GM12873 (cell line): ENCODE results near the gene ZNRF3.

Experiments
- TF ChIP-seq, protein P1 (sequence below): IDR thresholded peaks from 2 replicates; pipeline ENCODE4 v1.5.1; 2012; ENCODE audit warnings: low read depth, mild to moderate bottlenecking, moderate library complexity, low read length, control low read depth; ENCODE audit not compliant: insufficient read depth; ENCODE audit errors: missing control alignments

Gene ZNRF3

DNA sequence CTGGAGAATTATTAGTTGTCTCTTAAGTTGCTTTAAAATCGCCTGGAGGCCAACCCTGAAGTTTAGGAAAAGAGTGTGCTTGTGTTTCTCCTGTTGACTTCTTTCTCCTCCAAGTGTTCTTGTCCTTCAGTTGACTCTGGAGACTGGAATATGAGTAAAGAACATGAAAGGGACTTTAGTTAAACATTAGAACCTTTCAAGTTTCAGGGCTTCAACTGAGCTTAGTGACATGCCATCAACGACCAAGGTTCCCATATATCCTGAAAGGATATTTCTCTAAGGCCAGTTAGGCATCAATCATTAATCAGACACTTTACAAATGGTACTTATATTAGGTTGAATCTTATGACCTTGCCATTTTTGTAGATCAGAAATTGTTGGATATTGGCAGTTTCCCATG lies 70.0 kb downstream of the ZNRF3 start:
- TF ChIP-seq, protein P1, sequence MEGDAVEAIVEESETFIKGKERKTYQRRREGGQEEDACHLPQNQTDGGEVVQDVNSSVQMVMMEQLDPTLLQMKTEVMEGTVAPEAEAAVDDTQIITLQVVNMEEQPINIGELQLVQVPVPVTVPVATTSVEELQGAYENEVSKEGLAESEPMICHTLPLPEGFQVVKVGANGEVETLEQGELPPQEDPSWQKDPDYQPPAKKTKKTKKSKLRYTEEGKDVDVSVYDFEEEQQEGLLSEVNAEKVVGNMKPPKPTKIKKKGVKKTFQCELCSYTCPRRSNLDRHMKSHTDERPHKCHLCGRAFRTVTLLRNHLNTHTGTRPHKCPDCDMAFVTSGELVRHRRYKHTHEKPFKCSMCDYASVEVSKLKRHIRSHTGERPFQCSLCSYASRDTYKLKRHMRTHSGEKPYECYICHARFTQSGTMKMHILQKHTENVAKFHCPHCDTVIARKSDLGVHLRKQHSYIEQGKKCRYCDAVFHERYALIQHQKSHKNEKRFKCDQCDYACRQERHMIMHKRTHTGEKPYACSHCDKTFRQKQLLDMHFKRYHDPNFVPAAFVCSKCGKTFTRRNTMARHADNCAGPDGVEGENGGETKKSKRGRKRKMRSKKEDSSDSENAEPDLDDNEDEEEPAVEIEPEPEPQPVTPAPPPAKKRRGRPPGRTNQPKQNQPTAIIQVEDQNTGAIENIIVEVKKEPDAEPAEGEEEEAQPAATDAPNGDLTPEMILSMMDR = no peak

DNA sequence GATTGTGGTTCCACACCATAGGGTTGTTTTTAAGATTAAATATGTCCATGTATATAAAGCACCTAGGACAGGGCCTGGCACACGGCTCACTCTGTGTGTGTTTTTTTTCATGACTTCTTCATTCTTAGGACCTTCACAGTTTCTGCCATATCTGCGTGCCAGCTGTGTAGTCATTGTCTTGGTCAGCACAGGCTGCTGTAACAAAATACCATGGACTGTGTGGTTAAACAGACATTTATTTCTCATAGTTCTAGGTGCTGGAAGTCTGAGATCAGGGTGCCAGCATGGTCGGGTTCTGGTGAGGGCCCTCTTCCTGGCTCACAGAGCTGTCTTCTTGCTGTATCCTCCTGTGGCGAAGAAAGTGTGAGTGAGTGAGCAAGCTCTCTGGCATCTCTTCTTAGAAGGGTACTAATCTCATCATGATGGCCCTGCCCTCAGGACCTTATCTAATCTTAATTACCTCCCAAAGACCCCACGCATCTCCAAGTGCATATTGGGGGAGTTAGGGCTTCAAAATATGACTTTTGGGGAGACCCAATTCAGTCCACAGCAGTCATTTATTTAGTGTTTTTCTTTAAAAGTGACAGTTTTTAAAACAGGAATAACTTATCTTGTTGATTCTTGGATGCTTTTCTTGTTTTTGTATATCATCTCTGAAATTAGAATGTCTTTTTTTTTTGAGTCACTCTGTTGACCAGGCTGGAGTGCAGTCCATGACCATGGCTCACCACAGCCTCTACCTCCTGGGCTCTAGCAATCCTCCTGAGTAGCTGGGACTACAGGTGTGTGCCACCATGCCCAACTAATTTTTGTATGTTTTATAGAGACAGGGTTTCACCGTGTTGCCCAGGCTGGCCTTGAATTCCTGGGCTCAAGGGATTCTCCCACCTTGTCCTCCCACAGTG lies 70.9 kb downstream of the ZNRF3 start:
- TF ChIP-seq, protein P1 = no peak

DNA sequence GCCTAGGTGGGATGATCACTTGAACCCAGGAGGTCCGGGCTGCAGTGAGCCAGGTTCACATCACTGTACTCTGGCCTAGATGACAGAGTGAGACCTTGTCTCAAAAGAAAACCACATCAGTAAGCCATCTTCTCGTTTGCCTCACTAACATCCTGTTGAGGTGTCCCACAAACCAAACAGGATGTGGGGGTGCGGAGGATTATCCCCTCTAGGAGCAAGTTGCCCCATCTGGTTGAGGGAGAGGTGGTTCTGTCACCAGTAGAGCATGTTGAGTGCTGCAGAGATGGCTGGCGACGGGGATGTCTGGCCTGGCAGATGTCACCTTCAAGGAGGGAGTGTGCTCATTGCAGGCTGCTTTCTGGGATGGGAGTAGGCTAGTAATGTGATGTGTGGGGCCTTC lies 72.4 kb downstream of the ZNRF3 start:
- TF ChIP-seq, protein P1 = no peak

DNA sequence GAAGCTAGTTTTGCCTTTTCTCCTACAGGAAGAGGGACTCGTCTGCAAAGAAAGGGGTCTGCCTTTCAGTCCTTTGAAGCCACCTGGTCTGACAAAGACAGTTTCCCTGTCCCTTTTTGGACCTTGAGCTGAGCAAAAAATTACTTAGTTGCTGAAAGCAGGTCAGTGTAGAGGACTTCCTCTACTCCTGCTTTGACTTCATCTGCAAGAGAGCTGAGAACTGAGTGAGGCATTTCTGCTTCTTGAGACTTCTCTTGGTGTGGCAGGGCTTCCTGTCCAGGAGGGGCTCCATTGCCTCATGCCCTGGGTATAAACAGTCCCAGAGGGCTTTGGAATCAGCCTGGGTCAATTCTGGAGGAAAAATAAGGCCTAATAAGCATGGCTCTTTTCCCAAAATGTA lies 73.1 kb downstream of the ZNRF3 start:
- TF ChIP-seq, protein P1 = no peak

DNA sequence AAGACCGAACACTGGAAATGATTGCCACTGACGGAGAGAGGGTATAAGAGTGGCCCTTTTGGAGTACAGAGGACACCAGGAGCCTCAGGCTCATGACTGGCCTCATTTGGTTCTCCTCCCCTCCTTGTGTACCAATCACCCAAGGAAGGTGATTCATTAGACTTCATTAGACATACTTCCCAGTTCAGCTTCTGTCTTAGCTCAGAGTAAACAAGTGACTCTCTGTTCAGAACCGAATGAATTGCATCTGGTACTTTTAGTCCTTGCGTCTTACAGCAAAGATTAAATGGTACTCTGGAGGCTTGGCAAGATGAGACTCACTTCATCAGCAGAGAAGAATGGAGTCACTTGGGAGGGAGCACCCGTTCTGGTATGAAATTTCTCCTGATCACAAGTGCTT lies 75.2 kb downstream of the ZNRF3 start:
- TF ChIP-seq, protein P1 = no peak

DNA sequence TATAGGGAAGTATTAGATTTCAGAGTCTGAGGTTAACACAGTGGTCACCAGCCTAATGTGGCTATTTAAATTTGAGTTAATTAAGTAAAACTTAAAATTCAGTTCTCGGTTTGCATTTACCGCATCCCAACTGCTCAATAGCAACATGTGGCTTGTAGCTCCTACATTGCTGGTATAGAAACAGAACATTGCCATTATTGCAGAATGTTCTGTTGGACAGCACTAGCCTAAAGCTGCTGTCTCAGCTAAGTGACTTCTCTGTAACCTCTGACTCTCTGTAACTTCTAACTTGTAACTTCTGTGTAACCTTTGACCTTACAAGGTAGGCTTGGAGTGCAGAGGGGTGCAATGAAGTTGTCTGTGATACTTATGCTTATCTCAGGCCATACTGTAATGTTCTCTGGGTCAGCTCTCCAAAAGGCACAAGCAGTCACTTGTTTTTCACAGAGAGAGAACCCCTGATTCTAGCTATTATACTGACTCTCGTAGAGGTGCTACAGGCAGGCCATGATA lies 78.7 kb downstream of the ZNRF3 start:
- TF ChIP-seq, protein P1 = no peak

DNA sequence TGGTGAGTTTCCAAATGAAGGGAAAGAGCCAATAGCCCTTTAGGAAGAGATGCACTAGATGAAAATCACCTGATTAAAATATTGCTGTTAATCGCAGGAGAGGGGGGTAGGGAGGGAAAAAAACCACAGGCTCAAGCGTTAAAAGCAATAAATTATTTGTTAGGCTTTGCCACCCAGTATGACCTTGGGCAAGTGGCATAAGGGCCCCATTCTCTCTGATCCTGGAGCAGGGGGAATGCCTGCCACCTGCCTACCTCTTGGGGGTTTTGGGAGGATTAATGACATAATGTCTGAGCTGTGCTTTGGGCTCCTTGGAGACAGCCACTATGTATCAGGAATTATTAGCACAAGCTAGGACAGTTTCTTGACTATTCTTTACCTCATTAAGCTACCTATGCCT lies 80.0 kb downstream of the ZNRF3 start:
- TF ChIP-seq, protein P1 = no peak
